ENCODE data around the gene COQ9. TPM values are rescaled to one million over a fixed set of nuclear protein-coding genes. Genes with fewer than 3 reads are reported as not detected.
"Not testable (repeated sequence)": the region's sequence is repeated elsewhere in the genome, so short reads cannot be mapped to it uniquely, and the experiment has no call there.

COQ9 gene
- total RNA-seq, 2 donors from 2014 or later: 14.2 to 15.3 TPM

DNA sequence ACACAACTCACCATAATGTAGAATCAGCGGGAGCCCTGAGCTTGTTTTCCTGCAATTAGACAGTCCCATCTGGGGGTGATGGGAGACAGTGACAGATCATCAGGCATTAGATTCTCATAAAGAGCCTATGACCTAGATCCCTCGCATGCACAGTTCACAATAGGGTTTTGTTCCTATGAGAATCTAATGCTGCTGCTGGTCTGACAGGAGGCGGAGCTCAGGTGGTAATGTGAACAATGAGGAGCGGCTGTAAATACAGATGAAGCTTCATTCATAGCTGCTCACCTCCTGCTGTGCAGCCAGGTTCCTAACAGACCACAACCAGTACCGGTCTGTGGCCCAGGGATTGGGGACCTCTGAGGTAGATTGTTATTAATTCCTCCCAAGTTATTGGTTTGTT is 42.0 kb downstream of the COQ9 start:
- no peak overlapping the region for H3K4me3 Mint-ChIP-seq
- DNase-seq (no peak), ATAC-seq (no peak)
- H3K36me3 Mint-ChIP-seq (ENCODE audit: low read depth): peaks cover 2% of the 10 kb centered on the region
- peaks cover 11% of the 10 kb centered on the region for H3K4me1 Mint-ChIP-seq
- no peaks in the 10 kb centered on the region for H3K9me3 ChIP-seq (ENCODE audit: control insufficient read depth, low read length, poor library complexity, severe bottlenecking)
- peaks cover 11% of the 10 kb centered on the region for H3K27me3 Mint-ChIP-seq
- H3K27ac Mint-ChIP-seq: no peak overlapping the region

DNA sequence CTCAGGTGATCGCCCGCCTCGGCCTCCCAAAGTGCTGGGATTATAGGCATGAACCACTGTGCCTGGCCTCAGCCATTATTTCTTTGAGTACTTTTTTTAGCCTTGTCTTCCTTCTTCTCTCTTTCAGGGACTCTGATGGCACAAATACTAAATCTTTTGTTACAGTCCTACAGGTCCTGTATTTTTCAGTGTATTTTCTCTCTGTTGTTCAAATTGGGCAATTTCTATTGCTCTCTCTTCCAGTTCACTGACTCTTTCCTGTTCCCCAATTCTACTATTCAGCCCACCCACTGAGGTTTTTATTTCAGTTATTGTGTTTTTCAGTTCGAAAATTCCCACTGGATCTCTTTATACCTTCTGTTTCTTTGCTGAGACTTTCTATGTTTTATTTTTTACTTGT is 46.5 kb downstream of the COQ9 start:
- no peak overlapping the region for H3K4me3 Mint-ChIP-seq
- peaks cover 15% of the 10 kb centered on the region for H3K27me3 Mint-ChIP-seq
- no peak overlapping the region for H3K27ac Mint-ChIP-seq
- no peaks in the 10 kb centered on the region for H3K4me1 Mint-ChIP-seq
- no peaks in the 10 kb centered on the region for H3K9me3 ChIP-seq (ENCODE audit: control insufficient read depth, low read length, poor library complexity, severe bottlenecking)
- DNase-seq (no peak), ATAC-seq (no peak)
- peaks cover 2% of the 10 kb centered on the region for H3K36me3 Mint-ChIP-seq (ENCODE audit: low read depth)

DNA sequence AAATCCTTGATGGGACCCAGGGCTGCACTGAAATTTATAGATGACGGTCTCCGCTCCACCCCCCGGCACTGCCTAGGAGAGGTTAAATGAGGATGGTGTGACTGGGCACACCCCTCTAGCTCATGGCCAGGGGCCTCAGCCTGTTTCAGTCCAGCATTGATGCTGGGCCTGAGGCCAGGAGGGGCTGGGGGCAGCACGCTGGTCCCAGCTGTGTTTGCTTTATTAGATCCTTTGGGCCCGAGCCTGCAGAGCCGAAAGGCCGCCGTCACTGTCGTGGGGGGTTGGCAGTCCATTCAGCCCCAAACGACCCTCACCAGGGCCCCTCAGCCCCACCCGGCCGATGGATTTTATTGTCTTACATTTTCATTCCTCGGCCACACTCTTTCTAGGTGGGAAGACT is 49.8 kb downstream of the COQ9 start:
- Mint-ChIP-seq H3K36me3 (ENCODE audit: low read depth) (no peaks in the 10 kb centered on the region), H3K27me3 (peaks cover 15% of the 10 kb centered on the region), H3K4me1 (peaks cover 6% of the 10 kb centered on the region), H3K27ac (no peak overlapping the region), H3K4me3 (no peak overlapping the region)
- no peak for ATAC-seq
- DNase-seq: no peak
- no peaks in the 10 kb centered on the region for H3K9me3 ChIP-seq (ENCODE audit: control insufficient read depth, low read length, poor library complexity, severe bottlenecking)

DNA sequence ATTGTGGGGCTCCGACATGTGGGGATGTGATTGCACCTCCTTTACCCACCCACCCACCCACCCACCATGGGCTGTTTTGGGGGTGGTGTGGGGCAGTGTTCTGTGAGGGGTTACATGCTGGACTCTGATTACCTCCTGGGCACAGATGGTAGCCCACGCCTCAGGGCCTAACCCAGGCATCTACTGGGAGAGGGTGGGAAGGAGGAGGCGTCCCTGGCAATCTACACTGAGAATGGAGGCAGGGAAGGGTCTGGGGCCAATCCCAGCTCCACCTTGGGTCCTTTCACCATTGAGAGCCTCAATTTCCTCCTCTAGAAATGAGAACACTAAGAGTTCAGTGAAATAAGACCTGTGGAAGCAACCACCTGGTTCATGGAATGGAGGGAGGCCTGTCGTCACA is 50.8 kb downstream of the COQ9 start:
- DNase-seq (no peak), ATAC-seq (no peak)
- no peak overlapping the region for H3K27ac Mint-ChIP-seq
- no peaks in the 10 kb centered on the region for H3K9me3 ChIP-seq (ENCODE audit: control insufficient read depth, low read length, poor library complexity, severe bottlenecking)
- peaks cover 15% of the 10 kb centered on the region for H3K27me3 Mint-ChIP-seq
- peaks cover 6% of the 10 kb centered on the region for H3K4me1 Mint-ChIP-seq
- no peak overlapping the region for H3K4me3 Mint-ChIP-seq
- no peaks in the 10 kb centered on the region for H3K36me3 Mint-ChIP-seq (ENCODE audit: low read depth)

DNA sequence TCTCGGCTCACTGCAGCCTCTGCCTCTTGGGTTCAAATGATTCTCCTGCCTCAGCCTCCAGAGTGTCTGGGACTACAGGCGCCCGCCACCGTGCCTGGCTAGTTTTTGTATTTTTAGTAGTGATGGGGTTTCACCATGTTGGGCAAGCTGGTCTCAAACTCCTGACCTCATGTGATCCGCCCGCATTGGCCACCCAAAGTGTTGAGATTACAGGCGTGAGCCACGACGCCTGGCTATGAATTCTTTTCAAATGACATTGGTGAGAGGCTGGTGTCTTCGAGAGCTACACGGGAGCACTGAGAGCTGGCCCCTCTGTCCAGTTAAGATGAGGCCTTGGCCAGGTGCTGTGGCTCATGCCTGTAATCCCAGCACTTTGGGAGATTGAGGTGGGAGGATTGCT is 52.7 kb downstream of the COQ9 start:
- H3K36me3 Mint-ChIP-seq (ENCODE audit: low read depth); H3K9me3 ChIP-seq (ENCODE audit: control insufficient read depth, low read length, poor library complexity, severe bottlenecking); ATAC-seq; H3K4me3 Mint-ChIP-seq; DNase-seq; H3K27me3 Mint-ChIP-seq; H3K4me1 Mint-ChIP-seq; H3K27ac Mint-ChIP-seq: not testable (repeated sequence)

DNA sequence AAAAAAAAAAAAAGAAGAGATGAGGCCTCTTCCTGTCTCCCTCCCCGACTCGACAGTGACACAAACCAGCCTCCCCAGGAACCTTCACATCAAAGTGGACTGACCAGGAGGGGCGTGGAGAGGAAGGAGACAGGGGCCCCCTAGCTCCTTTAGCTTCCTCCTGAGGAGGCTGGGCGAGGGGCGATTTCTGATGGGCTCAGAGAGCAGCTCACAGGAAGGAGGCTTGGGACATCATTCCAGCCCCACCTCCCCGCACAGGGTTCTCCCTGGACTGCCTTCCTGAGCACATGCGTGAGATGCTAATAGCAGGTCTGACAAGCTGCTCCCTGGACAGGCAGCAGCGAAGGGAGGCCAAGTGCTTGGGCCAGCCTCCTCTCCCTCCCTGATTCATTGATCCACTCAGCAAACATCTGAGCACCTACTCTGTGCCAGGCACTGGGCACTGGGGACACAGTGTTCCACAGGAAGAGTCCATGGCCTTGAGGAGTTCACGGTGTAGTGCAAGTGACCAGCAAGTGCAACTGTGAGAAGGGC is 53.4 kb downstream of the COQ9 start:
- ATAC-seq (no peak), DNase-seq (no peak)
- H3K27me3 Mint-ChIP-seq: peaks cover 6% of the 10 kb centered on the region
- no peaks in the 10 kb centered on the region for H3K36me3 Mint-ChIP-seq (ENCODE audit: low read depth)
- no peaks in the 10 kb centered on the region for H3K9me3 ChIP-seq (ENCODE audit: control insufficient read depth, low read length, poor library complexity, severe bottlenecking)
- H3K4me3 Mint-ChIP-seq: no peak overlapping the region
- H3K4me1 Mint-ChIP-seq: peaks cover 6% of the 10 kb centered on the region
- H3K27ac Mint-ChIP-seq: no peak overlapping the region

DNA sequence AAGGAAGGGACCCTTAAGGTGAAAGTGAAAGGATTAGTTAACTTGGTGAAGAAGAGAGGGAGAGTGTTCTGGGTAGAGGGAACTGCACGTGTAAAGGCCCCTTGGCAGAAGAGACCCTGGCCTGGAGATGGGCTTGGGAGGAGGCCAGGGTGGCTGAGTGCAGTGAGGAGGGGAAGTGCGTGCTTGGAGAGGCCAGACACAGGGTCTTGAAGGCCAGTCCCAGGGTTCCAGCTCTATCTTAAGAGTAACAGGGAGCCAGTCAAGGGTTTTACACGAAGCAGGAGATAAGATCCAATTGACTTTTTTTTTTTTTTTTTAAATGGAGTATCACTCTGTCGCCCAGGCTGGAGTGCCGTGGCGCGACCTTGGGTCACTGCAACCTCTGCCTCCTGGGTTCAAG is 54.2 kb downstream of the COQ9 start:
- no peaks in the 10 kb centered on the region for H3K36me3 Mint-ChIP-seq (ENCODE audit: low read depth)
- ATAC-seq: no peak
- peaks cover 6% of the 10 kb centered on the region for H3K4me1 Mint-ChIP-seq
- H3K27me3 Mint-ChIP-seq: peaks cover 6% of the 10 kb centered on the region
- no peak for DNase-seq
- no peak overlapping the region for H3K4me3 Mint-ChIP-seq
- no peak overlapping the region for H3K27ac Mint-ChIP-seq
- no peaks in the 10 kb centered on the region for H3K9me3 ChIP-seq (ENCODE audit: control insufficient read depth, low read length, poor library complexity, severe bottlenecking)

DNA sequence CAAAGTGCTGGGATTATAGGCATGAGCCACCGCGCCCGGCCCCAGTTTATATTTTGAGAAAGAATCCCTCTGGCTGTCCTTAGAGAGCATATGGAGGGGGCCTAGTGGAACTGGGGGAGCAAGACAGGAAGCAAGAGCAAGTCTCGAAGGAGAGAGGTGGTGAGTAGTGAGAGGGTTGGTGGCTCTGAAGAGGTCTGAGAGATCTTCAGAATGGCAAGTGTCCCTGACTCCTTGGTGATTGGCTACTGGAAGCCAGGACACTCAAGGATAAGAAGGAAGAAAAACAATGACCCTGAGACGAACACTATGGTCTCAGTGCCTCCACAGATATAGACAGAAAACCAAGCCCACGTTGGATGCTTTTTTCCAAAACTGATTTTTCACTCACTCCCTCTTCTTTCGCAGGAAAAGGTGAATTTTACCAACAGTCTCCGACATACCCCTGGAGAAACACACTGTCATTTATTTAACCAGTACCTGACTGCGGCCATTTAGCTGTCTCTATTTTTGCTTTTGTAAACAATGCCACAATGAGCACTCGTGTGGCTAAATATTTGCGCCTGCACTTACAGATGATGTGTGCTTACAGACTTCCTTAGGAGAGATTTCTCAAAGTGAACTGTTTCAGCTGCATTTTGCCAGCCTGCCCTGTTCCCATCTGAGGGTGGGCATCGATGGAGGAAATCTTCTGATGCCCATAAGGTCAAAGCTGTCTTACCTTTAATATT is 54.9 kb downstream of the COQ9 start:
- H3K36me3 Mint-ChIP-seq (ENCODE audit: low read depth): no peaks in the 10 kb centered on the region
- peaks cover 6% of the 10 kb centered on the region for H3K27me3 Mint-ChIP-seq
- H3K4me1 Mint-ChIP-seq: peaks cover 6% of the 10 kb centered on the region
- ATAC-seq (no peak), DNase-seq (no peak)
- no peak overlapping the region for H3K4me3 Mint-ChIP-seq
- no peaks in the 10 kb centered on the region for H3K9me3 ChIP-seq (ENCODE audit: control insufficient read depth, low read length, poor library complexity, severe bottlenecking)
- H3K27ac Mint-ChIP-seq: no peak overlapping the region

DNA sequence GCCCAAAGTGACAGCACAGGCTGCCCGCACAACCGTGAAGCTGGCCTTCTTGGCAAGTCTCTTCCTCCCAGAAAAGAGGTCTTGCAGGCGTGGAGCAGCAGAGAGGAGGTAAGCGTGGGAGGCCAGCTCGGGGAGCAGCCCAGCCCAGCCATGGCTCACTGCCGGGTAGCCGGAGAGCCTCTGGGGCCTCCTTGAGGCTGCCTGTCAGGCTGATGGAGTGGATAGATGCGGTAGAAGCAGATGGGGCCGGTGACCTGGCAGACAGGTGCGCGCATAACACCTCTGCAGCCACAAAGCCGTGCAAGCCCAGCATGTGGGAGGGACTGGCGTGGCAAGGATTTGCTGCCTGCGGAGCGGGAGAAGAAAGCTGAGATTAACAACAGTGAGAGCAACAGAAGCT is 56.1 kb downstream of the COQ9 start:
- H3K27ac Mint-ChIP-seq: peak overlapping the region; percentile 47
- H3K4me3 Mint-ChIP-seq: no peak overlapping the region
- H3K27me3 Mint-ChIP-seq: peaks cover 6% of the 10 kb centered on the region
- DNase-seq (no peak), ATAC-seq (no peak)
- H3K9me3 ChIP-seq (ENCODE audit: control insufficient read depth, low read length, poor library complexity, severe bottlenecking): no peaks in the 10 kb centered on the region
- peaks cover 6% of the 10 kb centered on the region for H3K4me1 Mint-ChIP-seq
- H3K36me3 Mint-ChIP-seq (ENCODE audit: low read depth): no peaks in the 10 kb centered on the region

DNA sequence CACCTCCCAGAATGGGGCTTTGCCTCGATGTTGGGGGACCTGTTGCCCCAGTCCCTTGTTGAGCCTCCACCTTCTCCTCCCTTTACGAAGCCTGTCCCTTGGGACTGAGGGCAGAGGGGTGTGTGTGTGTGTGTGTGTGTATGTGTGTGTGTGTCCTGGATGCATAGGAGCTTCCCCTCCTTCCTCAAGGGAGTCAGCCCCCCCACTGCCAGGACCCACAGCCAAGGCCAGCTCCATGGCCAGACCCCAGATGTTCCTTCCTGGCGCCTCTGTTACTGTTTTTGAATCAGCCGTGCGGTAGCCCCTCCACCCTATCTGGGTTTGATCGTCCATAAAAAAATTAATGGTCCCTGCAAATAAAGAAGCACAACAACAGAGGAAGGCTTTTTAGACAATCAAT is 56.7 kb downstream of the COQ9 start:
- H3K4me1 Mint-ChIP-seq: peaks cover 6% of the 10 kb centered on the region
- no peaks in the 10 kb centered on the region for H3K9me3 ChIP-seq (ENCODE audit: control insufficient read depth, low read length, poor library complexity, severe bottlenecking)
- no peak overlapping the region for H3K27ac Mint-ChIP-seq
- H3K27me3 Mint-ChIP-seq: peaks cover 2% of the 10 kb centered on the region
- ATAC-seq (no peak), DNase-seq (no peak)
- no peaks in the 10 kb centered on the region for H3K36me3 Mint-ChIP-seq (ENCODE audit: low read depth)
- no peak overlapping the region for H3K4me3 Mint-ChIP-seq

DNA sequence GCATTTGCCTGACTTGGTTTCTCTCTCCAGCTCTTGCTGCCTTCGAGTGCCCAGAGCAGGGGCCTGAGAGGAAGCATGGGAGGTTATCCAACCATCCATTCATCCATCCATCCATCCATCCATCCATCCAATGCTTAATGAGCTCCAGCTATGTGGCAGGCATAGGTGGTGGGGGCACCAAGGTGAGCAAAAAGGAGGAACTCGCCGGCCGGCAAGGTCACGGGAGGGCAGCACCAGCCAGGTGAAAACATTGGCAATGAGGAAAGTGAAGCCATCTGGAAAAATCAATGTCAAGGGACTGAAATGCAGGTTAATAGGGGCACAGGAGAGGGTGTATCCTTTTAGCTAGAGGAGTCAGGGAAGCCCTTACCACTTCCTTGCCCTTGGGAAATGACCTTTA is 57.2 kb downstream of the COQ9 start:
- H3K9me3 ChIP-seq (ENCODE audit: control insufficient read depth, low read length, poor library complexity, severe bottlenecking): no peaks in the 10 kb centered on the region
- DNase-seq (no peak), ATAC-seq (no peak)
- H3K4me1 Mint-ChIP-seq: peaks cover 6% of the 10 kb centered on the region
- no peak overlapping the region for H3K4me3 Mint-ChIP-seq
- no peaks in the 10 kb centered on the region for H3K27me3 Mint-ChIP-seq
- no peak overlapping the region for H3K27ac Mint-ChIP-seq
- H3K36me3 Mint-ChIP-seq (ENCODE audit: low read depth): no peaks in the 10 kb centered on the region

DNA sequence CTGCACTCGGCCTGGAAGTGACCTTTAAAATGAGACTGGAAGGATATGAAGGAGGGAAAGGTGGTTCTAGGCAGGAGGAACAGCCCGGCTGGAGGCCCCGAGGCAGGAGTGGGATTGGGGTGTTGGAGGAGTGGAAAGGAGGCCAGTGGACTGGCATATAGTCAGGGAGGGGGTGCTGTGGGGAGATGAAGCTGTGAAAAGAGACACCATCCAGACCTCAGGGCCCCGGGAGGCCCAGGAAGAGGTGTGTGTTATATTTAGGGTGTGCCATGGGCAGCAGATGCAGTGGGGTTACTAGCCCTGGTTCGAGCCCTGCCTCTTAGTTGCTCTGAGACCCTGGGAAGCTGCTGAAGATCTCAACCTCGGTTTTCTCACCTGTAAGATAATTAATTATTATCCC is 57.9 kb downstream of the COQ9 start:
- no peaks in the 10 kb centered on the region for H3K9me3 ChIP-seq (ENCODE audit: control insufficient read depth, low read length, poor library complexity, severe bottlenecking)
- Mint-ChIP-seq H3K4me1 (peaks cover 6% of the 10 kb centered on the region), H3K4me3 (no peak overlapping the region), H3K27ac (no peak overlapping the region), H3K27me3 (no peaks in the 10 kb centered on the region), H3K36me3 (ENCODE audit: low read depth) (no peaks in the 10 kb centered on the region)
- ATAC-seq (no peak), DNase-seq (no peak)

DNA sequence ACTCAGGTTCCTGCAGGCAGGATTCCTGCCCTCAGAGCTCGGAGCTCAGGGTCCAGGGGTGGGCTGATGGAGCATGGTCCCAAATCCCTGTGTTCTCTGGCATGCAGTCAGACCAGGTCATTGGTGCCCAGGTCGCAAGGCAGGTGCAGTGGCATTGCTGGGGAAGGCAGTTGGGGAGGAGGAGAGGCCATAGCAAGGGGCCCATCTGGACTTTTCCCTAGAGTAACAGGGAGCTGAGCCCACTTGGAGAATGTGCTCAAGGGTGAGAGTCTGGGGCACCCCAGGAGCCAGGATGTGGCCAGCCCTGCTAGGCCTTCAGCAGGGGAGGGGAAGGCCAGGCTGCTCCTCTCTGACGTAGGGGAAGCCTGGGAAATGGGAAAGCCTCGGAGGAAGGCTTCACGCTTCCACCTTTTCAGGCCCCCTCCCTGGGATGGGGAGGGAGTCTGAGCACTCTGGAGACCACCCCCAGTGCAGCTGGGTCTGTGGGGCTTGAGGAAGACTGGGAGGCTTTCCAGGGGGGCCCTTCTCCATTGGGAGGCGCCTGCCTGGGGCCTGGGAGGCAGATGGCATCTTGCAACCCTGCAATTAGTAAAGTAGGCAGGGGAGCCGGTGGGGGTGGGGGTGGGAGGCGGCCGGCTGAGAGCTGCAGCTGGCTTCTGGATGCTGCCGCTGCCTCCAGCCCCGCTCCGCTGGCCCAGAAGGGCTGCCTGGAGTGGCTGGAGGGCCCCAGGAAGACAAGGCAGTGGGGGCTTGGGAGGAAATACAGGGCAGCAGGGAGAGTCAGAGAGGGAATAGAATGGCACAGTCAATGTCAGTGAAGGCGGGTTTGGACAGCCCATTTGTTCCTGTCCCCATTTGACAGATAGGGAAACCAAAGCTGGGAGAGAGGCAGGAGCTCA is 60.1 kb downstream of the COQ9 start:
- H3K4me3 Mint-ChIP-seq: no peak overlapping the region
- peaks cover 2% of the 10 kb centered on the region for H3K36me3 Mint-ChIP-seq (ENCODE audit: low read depth)
- no peak for DNase-seq
- H3K27ac Mint-ChIP-seq: no peak overlapping the region
- no peaks in the 10 kb centered on the region for H3K9me3 ChIP-seq (ENCODE audit: control insufficient read depth, low read length, poor library complexity, severe bottlenecking)
- no peak for ATAC-seq
- H3K27me3 Mint-ChIP-seq: no peaks in the 10 kb centered on the region
- no peaks in the 10 kb centered on the region for H3K4me1 Mint-ChIP-seq
